SU-DHL-6 (cell line): ENCODE measurements around the gene DPP8.

ENCODE experiments used
- CTCF ChIP-seq: fragments of 200-600 bp; sonication (generic); IDR thresholded peaks from one replicate; pipeline ENCODE4 v1.5.1; 2017; ENCODE audit warnings: antibody characterized with exemption, mild to moderate bottlenecking, low read length, moderate library complexity; ENCODE audit not compliant: insufficient read depth, poor library complexity, severe bottlenecking
- EZH2phosphoT487 ChIP-seq: fragments of 200-600 bp; sonication (generic), shearing (Covaris generic); conservative IDR thresholded peaks from 2 replicates; pipeline ENCODE4 v1.6.1; 2018; ENCODE audit warnings: mild to moderate bottlenecking, antibody characterized with exemption, low read length, moderate library complexity, mixed read lengths

GRCh38 chr15:65447145-65447544 lies 70.3 kb downstream of the DPP8 start:
- TF ChIP-seq CTCF (no peak), EZH2phosphoT487 (no peak)
